CD4-positive, alpha-beta T cell treated with Interleukin-2 at 100 ng/mL for 4 hours (primary cell): ENCODE measurements around the gene KCNJ6.

ENCODE experiments used
- DNase-seq: peaks from one replicate; pipeline ENCODE4 v3.0.0-alpha.2; 2020; ENCODE audit warnings: low spot score

Gene KCNJ6

DNA sequence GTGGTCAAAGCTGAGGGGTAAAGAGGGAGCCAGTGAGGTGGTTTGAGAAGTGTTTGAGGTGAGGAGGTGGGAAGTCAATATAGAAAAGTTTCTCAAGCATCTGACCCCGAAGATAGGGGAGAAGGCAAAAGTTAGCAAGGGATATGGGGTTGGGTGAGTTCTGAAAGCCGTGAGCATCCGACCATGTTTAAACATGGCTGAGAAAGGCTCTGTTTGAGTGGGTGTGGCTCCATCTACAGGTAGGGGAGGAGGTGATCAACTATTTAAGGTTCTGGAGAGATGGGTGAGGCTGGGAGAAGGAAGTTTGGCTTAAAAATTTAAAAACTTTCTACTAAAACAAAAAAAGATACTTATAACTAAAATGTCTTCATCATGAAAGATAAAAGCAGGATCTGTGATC lies 273.8 kb downstream of the KCNJ6 start:
- DNase-seq: peak; percentile 34

- no peak for DNase-seq
Measured at GRCh38 chr21:37639756-37640155, 276.5 kb downstream of the KCNJ6 start.

GRCh38 chr21:37636152-37636860 lies 280.0 kb downstream of the KCNJ6 start:
- DNase-seq: no peak

GRCh38 chr21:37631319-37632117 lies 284.7 kb downstream of the KCNJ6 start:
- no peak for DNase-seq

DNA sequence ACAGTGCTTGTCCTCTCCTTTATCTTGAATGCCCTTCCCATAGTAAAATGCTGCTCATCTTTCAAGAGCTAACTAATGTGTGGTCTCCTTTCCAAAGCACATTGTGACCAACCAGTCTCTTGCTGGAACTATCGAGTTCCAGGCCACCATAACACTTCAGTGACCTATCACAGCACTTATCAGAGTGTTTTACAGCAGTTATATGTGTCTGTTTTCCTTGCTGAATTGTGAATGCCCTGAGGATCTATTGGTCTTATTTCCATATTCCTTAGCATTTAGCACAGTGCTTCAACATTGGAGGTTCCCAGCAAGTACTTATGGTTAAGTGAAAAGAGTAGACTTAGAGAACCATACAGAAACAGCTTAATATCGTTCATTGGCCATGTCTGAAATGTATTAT lies 285.4 kb downstream of the KCNJ6 start:
- no peak for DNase-seq

DNA sequence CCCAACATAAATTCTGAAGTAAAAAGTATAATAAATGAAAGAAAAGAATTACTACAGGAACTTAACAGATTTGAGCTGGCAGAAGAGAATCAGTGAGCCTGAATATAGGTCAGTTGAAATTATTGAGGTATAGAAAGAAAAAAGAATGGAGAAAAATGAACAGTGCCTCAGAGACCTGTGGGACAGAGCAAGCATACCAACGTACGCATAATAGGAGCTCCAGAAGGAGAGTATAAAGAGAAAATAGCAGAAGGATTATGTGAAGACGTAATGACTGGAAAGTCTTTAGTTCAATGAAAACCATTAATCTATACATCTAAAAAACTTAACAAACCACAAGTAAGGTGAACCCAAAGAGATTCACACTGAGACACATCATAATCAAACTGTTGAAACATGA lies 287.9 kb downstream of the KCNJ6 start:
- DNase-seq: no peak

DNA sequence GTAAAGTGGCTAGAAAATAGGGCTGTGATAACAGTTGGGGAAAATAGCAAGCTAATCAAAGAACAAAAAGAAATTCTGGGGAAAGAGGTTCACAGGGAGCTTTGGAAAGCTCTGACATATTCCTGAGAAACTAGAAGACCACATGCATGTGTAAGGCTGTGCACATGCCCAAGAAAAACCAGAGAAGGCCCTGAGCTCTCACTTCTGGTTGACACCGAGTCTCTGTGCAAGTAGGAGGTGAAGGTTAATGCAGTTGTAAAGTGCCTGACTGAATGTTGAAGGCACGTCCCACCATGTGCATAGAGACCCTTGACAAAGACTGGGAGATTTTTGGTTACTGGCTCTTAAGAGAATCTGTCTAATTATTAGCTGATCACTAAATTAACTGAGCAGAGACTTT lies 288.7 kb downstream of the KCNJ6 start:
- DNase-seq: no peak

GRCh38 chr21:37627074-37627473 lies 289.2 kb downstream of the KCNJ6 start:
- no peak for DNase-seq

GRCh38 chr21:37626320-37626719 lies 289.9 kb downstream of the KCNJ6 start:
- no peak for DNase-seq

GRCh38 chr21:37623689-37624088 lies 292.6 kb downstream of the KCNJ6 start:
- no peak for DNase-seq

GRCh38 chr21:37623183-37623582 lies 293.1 kb downstream of the KCNJ6 start:
- no peak for DNase-seq

DNA sequence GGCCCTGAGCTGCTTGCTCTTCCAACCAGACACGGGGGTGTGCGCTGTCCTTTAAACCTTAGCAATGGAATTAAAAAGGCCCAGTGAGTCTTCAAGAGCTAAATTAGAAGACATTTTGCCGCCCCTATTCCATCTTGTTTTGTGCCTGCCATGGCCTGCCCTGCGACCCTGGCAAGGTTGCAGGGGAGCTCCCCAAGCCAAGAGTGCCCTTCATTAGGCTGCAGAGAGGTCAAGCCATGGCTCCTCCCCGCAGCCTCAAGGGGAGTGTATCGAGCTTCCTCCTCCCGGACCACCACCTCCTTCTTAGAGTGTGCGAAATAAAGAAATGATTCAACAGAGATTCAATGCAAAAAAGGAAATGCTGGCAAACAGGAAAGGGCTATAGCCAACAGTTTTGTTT lies 293.5 kb downstream of the KCNJ6 start:
- DNase-seq: no peak

- DNase-seq: no peak
Measured at GRCh38 chr21:37620401-37620800, 295.9 kb downstream of the KCNJ6 start.

DNA sequence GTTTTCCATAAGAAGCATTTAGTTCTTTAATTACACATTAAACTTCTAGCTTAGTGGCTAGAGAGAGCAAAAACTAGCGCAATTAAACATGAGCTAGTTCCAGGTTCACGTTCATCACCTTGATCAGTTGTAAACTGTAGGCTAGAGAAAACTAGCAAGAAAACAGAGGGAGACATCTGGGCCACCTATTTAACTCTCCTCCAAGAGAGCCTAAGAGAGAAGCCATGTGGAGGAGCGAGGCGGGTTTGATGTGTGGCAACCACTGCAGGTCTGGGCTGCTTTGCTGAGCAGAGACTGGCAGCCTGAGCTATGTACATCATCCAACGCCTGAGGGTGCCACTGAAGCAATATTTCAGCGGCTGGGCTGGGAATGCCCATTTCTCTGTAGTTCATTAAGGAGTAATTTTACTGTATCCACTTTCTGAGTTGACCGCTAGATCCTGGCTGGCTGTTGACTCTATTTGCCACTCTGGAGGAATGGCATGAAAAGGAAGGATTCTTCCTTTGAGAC lies 296.7 kb downstream of the KCNJ6 start:
- DNase-seq: no peak

- no peak for DNase-seq
Measured at GRCh38 chr21:37618081-37618480, 298.2 kb downstream of the KCNJ6 start.

- no peak for DNase-seq
Measured at GRCh38 chr21:37615962-37616361, 300.3 kb downstream of the KCNJ6 start.

DNA sequence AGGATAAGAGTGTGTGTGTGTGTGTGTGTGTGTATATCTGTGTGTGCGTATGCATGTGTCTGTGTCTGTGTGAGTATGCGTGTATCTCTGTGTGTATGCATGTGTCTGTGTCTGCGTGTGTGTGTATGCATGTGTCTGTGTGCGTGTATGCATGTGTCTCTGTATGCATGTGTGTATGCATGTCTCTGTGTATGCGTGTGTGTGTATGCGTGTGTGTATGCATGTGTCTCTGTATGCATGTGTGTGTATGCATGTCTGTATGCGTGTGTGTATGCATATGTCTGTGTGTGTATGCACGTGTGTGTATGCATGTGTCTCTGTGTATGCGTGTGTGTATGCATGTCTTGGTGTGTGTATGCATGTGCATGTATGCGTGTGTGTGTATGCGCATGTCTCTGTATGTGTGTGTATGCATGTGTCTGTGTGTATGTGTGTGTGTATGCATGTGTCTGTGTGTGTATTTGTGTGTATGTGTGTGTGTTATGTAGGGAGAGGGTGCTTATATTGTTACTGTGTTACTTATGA lies 301.8 kb downstream of the KCNJ6 start:
- no peak for DNase-seq

DNA sequence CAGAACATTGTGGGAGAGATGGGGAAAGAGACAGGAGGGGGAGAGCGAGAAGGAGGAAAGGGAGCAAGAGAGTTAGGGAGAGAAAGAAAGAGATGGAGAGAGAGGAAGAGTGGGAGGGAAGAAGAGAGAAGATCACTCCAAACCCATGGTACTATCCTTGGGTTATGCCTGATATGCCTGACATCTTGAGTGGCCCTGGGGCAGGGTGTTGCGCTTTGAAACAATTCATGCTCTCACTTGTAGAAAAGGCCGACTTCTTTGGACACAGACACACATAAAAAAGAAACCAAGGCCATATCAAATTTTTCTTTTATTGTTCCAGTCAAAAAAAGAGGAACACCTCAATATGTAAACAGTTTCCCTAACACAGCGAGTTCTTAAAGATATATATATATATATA lies 309.2 kb downstream of the KCNJ6 start:
- DNase-seq: no peak

DNA sequence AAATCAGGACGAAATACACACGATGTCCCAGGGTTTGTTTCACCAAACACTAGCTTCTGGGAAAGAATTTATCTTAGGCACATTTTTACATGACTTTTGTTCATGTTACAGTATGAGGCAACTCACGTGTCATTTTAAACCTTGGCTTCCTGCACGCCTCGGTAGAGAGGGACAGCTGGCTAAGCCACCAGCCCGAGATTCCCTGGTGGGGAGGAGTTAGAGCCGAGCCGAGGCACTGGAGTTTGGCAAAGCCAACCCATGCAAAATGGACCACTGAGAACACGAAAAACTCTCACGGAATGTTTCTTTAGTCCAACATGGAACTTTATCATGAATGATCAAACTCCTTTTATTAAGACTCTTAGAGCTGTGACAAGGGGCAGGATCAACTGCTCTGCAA lies 309.7 kb downstream of the KCNJ6 start:
- no peak for DNase-seq

GRCh38 chr21:37605006-37605405 lies 311.3 kb downstream of the KCNJ6 start:
- no peak for DNase-seq

DNA sequence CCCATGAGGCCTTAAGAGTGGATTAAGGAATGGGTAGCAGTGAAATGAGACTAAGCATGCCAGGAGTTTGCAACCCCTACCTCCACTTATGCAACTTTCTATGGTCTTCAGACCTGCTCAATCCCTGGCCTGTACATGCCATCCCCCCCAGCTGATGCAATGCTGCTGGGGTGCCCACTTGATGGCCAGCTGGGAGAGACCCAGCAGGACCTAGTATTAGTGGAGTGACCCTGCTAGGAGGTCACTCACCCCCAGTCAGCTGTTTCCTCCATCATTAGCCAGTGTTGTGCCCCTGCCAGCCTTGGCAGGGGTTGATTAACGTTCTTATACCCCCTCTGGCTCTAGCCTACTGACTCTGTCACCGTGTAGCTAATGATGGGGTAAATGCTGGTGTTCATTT lies 313.1 kb downstream of the KCNJ6 start:
- no peak for DNase-seq

- DNase-seq: no peak
Measured at GRCh38 chr21:37601915-37602314, 314.3 kb downstream of the KCNJ6 start.

GRCh38 chr21:37601027-37601426 lies 315.2 kb downstream of the KCNJ6 start:
- DNase-seq: no peak
